Inflammatory macrophage (primary cell): ENCODE results near the gene RPL18A.

Source experiments
- DNase-seq, 2 donors: peaks; one replicate each; pipeline ENCODE4 v3.0.0-alpha.2; 2020 to 2022

Gene RPL18A

DNA sequence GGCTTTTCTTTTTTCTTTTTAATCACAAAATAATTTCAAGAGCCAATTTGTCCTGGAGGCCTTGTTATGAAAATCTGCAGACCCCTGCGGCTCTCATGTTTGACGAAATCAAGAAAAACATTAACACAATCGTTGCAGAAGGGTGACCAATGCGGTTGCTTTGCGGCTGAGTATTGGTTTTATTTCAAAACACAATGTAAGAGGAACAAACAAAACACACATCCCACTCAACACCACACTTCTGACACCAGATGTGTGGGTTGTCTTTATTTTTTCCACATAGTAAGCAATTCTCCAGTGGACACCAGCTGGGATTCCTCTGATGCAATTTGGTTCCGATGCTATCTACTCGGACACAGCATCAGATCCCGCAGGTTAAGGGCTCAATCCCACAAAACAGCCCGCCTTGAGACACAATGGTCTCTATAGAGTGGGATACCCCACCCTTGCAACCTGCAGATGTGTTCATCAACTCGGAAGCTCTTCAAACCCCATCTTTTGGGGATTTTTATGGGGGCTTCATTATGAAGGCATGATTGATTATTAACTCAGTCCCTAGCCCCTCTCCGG lies 51.2 kb downstream of the RPL18A start:
- peak; percentile 66 to 82 for DNase-seq
